ENCODE results near the gene NNMT.

DNA sequence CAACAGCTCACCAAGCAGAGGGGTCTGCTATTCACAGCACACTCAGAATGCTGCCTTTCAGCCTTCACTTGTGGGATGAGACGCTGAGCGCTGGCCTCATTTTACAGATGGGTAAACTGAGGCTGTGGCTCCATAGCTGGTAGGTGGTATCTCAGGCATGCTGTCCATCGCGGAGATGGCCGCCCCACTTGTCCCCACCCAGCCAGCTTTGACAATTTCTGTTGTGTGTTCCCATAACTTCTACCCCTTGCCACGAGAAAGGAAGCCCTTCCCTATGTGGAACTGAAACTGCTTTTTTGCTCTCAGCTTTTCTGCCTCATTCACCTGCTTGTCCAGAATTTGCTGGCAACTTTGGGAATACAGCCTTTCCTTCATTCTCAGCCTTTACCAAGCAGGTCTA lies 36.1 kb upstream of the NNMT start:
- TF ChIP-seq, protein P1, sequence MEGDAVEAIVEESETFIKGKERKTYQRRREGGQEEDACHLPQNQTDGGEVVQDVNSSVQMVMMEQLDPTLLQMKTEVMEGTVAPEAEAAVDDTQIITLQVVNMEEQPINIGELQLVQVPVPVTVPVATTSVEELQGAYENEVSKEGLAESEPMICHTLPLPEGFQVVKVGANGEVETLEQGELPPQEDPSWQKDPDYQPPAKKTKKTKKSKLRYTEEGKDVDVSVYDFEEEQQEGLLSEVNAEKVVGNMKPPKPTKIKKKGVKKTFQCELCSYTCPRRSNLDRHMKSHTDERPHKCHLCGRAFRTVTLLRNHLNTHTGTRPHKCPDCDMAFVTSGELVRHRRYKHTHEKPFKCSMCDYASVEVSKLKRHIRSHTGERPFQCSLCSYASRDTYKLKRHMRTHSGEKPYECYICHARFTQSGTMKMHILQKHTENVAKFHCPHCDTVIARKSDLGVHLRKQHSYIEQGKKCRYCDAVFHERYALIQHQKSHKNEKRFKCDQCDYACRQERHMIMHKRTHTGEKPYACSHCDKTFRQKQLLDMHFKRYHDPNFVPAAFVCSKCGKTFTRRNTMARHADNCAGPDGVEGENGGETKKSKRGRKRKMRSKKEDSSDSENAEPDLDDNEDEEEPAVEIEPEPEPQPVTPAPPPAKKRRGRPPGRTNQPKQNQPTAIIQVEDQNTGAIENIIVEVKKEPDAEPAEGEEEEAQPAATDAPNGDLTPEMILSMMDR (IDR thresholded peaks at IDR 0.05): no peak
- no peak for TF ChIP-seq POLR2A (IDR thresholded peaks at IDR 0.05)
